Natural killer cell (primary cell): ENCODE measurements around the gene EPB41L3. TPM values are rescaled to one million over a fixed set of nuclear protein-coding genes. Genes with fewer than 3 reads are reported as not detected.

Experiments used
- ATAC-seq, 3 donors: fragments of 150-1000 bp in 2 of 3; fragments of 200-7000 bp in 1 of 3; cut with Tn5 transposase; 1 replicate in 1 of 3; 2 replicates in 2 of 3; pipeline ENCODE4 v1.10.0; 2021; ENCODE audit warnings: mild to moderate bottlenecking in 2 of 3, moderate library complexity in 2 of 3
- DNase-seq, 2 donors: peaks; one replicate each; pipeline versions ENCODE4 v3.0.0 to v3.0.0-alpha.2; 2013 to 2021; ENCODE audit warnings: mixed read lengths in 1 of 2
- H3K27ac ChIP-seq: one replicate; pipeline ENCODE4 v1.5.1; 2013; ENCODE audit warnings: mild to moderate bottlenecking, low read length
- H3K27me3 ChIP-seq: one replicate; pipeline ENCODE4 v1.6.1; 2013; ENCODE audit warnings: low read length; ENCODE audit not compliant: control insufficient read depth, insufficient read depth
- H3K36me3 ChIP-seq: one replicate; pipeline ENCODE4 v1.6.1; 2013; ENCODE audit warnings: low read length; ENCODE audit not compliant: control insufficient read depth, insufficient read depth
- H3K4me1 ChIP-seq: one replicate; pipeline ENCODE4 v1.6.1; 2013; ENCODE audit warnings: low read length; ENCODE audit not compliant: control insufficient read depth, insufficient read depth
- H3K4me3 ChIP-seq: one replicate; pipeline ENCODE4 v1.5.1; 2013; ENCODE audit warnings: low read length
- H3K9me3 ChIP-seq: one replicate; pipeline ENCODE4 v1.6.1; 2013; ENCODE audit warnings: low read length; ENCODE audit not compliant: control insufficient read depth, insufficient read depth
- H3K27ac Mint-ChIP-seq, 2 donors: one replicate each; pipeline ENCODE4 v1.8.0; 2022; ENCODE audit warnings: mild to moderate bottlenecking in 2 of 2, mixed read lengths in 2 of 2, moderate library complexity in 1 of 2
- H3K27me3 Mint-ChIP-seq, 2 donors: one replicate each; pipeline ENCODE4 v1.8.0; 2022; ENCODE audit warnings: low read depth in 2 of 2, mixed read lengths in 2 of 2
- H3K36me3 Mint-ChIP-seq: one replicate; pipeline ENCODE4 v1.8.0; 2022; ENCODE audit warnings: mixed read lengths
- H3K4me1 Mint-ChIP-seq, 2 donors: one replicate each; pipeline ENCODE4 v1.8.0; 2022; ENCODE audit warnings: mixed read lengths in 2 of 2
- H3K4me3 Mint-ChIP-seq: one replicate; pipeline ENCODE4 v1.8.0; 2022; ENCODE audit warnings: mild to moderate bottlenecking, moderate library complexity, mixed read lengths
- H3K9me3 Mint-ChIP-seq, 2 donors: one replicate each; pipeline ENCODE4 v1.8.0; 2022; ENCODE audit warnings: mixed read lengths in 2 of 2
- CTCF ChIP-seq: fragments of 200-600 bp; IDR thresholded peaks from one replicate; pipeline ENCODE4 v1.8.0; 2022; ENCODE audit warnings: antibody characterized with exemption
- WGBS: methylation state at CpG from one replicate; pipeline ENCODE4 v1.1.7; 2013; ENCODE audit warnings: missing lambda C conversion rate; ENCODE audit not compliant: insufficient coverage; 5-methylcytosine and 5-hydroxymethylcytosine counted together
- intact Hi-C: fragments of 100-400 bp; cut with micrococcal nuclease; formaldehyde crosslinking; loops from one replicate; pipeline ENCODE4 v1.14.2; 2022
- total RNA-seq, 4 donors: library from RNA; stranded (reverse); fragments of 120-200 nt in 1 of 4; gene quantifications; one replicate each; pipeline versions ENCODE4 v1.2.3 to v1.2.4, GENCODE V29; 2013 to 2022

Gene EPB41L3
- total RNA-seq, 3 donors from 2014 or later (not counting 1 experiment from before 2014, with no cell fraction given): 3.3 to 6.0 (median 4.4) TPM

DNA sequence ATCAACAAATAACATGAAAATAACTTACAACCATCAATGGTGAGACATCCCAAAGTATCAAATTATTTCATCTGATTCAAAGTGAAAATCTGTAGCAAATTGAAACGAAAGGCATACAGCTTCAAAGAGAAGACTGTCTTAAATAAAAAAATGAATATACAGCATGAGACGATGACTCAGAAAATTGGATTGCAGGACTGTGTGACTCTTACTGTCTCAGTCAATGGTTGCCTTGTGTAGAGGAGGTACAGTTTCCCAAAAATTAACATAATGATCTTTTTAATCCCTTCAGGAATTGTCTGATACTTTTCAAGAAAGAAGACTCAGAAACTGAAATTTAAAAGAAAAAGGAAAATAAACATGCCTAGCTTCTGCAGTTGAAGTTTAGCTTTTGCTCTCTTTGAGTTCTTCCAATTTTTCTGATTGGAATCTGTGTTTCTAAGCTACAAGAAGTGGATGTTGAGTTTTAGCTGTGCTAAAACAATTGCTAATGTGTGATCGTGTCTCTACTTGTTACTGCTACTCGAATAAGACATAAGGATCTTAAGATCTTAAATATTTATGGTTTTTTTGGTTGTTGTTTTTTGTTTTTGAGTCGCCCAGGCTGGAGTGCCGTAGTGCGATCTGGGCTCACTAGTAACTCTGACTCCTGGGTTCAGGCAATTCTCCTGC is 41.1 kb upstream of the EPB41L3 start:
- H3K4me1 Mint-ChIP-seq: no peaks in the 10 kb centered on the region
- 87% methylated on average over 7 of the region's 7 CpGs for WGBS

DNA sequence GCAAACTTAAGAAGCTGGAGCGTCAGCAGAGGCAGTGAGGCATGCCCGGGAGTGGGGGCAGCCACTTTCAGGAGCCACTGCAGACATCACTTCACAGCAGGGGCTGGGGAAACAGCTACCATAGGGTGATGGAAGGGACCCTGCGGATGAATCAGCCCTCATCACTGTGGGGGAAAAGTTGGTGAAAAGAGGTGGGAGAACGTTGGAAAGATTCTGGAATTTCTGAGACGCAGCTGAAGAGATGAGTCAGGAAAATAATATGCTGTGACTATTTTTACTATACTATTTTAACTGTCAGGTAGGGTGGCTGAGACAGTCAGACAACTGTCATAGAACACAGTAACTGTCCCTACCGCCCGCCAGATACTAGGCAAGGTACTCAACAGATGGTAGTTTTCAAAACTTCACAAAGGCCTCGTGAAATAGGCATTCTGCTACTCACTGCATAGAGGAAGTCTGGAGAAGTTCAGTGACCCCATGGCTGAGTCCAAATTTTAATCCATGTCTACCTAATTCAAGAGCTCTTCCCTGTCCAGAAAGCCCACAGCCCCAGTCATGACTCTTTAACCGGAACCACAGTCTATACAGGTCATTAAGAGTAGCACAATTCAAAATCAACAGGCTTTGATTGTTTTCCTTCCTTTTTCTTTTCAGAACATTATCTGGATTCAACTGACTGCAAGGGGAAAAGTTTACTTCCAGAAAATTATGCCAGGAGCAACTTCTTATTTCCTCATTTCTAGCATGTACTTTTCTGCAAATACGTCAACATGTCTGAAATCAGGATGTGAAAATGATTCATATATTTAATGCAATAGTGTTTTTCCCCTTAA is 39.3 kb upstream of the EPB41L3 start:
- H3K4me3 Mint-ChIP-seq: no peak overlapping the region

More for the DNA sequence above, 41.1 kb upstream of the EPB41L3 start:
- no peaks in the 10 kb centered on the region for H3K9me3 ChIP-seq
- H3K27me3 ChIP-seq: no peaks in the 10 kb centered on the region
- H3K27ac ChIP-seq: no peak overlapping the region
- TF ChIP-seq CTCF: no peak
- H3K9me3 Mint-ChIP-seq: no peaks in the 10 kb centered on the region
- no peaks in the 10 kb centered on the region for H3K36me3 ChIP-seq
- no peaks in the 10 kb centered on the region for H3K4me1 ChIP-seq
- H3K36me3 Mint-ChIP-seq: no peaks in the 10 kb centered on the region
- ATAC-seq (no peak), DNase-seq (no peak)
- peaks cover 0 to 3% of the 10 kb centered on the region in 2 donors for H3K27me3 Mint-ChIP-seq
- intact Hi-C loops: no loop called here
- no peak overlapping the region for H3K4me3 ChIP-seq
- H3K27ac Mint-ChIP-seq: no peak overlapping the region
- H3K4me3 Mint-ChIP-seq: no peak overlapping the region

DNA sequence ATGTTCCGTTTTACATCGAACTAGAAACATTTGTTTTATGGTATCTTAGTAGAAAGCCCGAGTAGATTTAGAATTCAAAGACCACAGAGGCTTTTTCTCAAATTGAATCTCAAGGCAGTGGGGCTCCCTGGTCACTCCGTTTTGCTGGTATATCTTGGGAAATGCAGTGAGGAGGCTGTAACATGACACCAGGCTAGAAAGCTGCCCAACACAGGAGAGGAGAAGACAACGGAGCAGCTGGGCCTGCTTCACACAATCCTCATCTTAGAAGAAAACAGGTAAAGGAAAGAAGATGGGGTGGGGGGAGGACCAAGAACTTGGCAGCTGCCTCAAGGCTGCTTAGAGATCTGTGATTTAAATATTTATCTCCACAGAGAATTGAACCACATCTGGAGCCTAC is 38.3 kb upstream of the EPB41L3 start:
- H3K27ac ChIP-seq: no peak overlapping the region
- Mint-ChIP-seq H3K9me3 (no peaks in the 10 kb centered on the region), H3K27me3 (peaks cover 0 to 3% of the 10 kb centered on the region in 2 donors), H3K27ac (no peak overlapping the region), H3K4me1 (no peaks in the 10 kb centered on the region), H3K36me3 (no peaks in the 10 kb centered on the region), H3K4me3 (no peak overlapping the region)
- TF ChIP-seq CTCF: no peak
- 90% methylated on average over 5 of the region's 5 CpGs for WGBS
- no peaks in the 10 kb centered on the region for H3K9me3 ChIP-seq
- intact Hi-C loops: no loop called here
- H3K4me3 ChIP-seq: no peak overlapping the region
- H3K36me3 ChIP-seq: no peaks in the 10 kb centered on the region
- DNase-seq (no peak), ATAC-seq (no peak)
- no peaks in the 10 kb centered on the region for H3K27me3 ChIP-seq
- H3K4me1 ChIP-seq: no peaks in the 10 kb centered on the region

More for the DNA sequence above, 39.3 kb upstream of the EPB41L3 start:
- Histone ChIP-seq H3K4me1 (no peaks in the 10 kb centered on the region), H3K27ac (no peak overlapping the region), H3K36me3 (no peaks in the 10 kb centered on the region), H3K27me3 (no peaks in the 10 kb centered on the region), H3K9me3 (no peaks in the 10 kb centered on the region), H3K4me3 (no peak overlapping the region)
- DNase-seq (no peak), ATAC-seq (no peak)
- Mint-ChIP-seq H3K9me3 (no peaks in the 10 kb centered on the region), H3K27me3 (peaks cover 0 to 3% of the 10 kb centered on the region in 2 donors), H3K36me3 (no peaks in the 10 kb centered on the region), H3K27ac (no peak overlapping the region), H3K4me1 (no peaks in the 10 kb centered on the region)
- TF ChIP-seq CTCF: no peak
- intact Hi-C loops: no loop called here
- WGBS: 75% methylated on average over 9 of the region's 10 CpGs
